ENCODE results near the gene FLYWCH2.
A peak's percentile ranks its signal among the peaks of the same experiment; 100 is the strongest.

FLYWCH2 gene, protein sequence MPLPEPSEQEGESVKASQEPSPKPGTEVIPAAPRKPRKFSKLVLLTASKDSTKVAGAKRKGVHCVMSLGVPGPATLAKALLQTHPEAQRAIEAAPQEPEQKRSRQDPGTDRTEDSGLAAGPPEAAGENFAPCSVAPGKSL

DNA sequence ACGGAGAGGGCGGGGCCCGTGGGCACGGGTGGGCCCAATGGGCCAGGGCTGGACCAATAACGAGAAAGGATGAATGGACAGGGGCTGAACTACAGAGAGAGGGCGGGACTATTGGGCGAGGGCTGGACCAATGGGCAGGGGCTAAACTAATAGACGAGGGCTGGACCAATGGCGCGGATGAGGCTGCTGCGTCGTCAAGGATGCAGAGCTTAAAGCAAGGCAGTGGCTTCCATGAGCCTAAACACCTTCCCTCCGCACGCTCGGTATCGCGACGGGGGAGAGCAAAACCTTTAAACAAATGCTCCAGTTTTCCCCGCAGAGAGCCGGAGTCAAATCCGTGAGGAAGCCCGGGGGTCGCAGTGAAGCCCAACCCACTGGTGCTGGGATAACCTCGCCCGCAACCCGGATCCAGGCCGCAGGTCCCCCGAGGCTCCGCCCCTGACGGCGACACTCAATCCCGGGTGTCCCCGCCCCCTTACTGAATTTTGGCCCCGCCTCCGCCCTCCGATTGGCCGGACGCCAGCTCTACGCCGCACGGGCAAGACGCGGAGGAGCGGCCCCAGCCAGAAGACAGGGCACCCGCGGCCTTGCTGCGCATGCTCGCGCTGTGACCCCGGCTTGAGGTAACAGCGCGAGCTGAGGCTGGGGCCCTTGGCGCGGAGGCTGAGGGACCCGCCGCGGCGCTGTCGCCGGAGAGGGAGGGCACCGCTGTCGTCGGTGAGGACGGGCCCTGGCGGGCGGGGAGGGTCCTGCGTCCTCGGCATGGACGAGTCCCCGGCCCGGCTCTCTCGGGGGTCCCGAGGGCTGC is at the start of gene FLYWCH2:
Gene FLYWCH2, plus strand, starts transcription at position 566 of the 808 bp plus-strand sequence. CDS start 13,235 bp downstream, outside the sequence.
- peak; percentile 98 for DNase-seq (ENCODE audit: low read depth, low spot score)

DNA sequence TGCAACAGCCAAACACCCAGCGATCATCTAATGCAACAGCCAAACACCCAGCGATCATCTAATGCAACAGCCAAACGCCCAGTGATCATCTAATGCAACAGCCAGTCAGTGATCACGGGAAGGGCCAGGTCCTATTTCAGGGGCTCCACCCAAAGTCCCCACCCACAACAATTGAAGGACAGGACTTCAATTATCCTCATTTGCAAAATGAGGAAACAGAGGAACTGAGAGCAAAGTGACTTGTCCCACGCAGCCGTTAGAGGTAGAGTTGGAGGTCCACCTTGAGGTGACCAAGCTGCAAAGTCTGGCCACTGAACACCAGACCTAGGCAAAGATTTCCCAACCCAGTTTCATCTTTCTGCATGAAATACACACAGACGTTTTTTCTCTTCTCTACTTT is 49.2 kb upstream of the FLYWCH2 start:
- DNase-seq (ENCODE audit: low read depth, low spot score) = no peak

GRCh38 chr16:2834968-2835367 is 48.0 kb upstream of the FLYWCH2 start:
- DNase-seq (ENCODE audit: low read depth, low spot score) = no peak

- DNase-seq (ENCODE audit: low read depth, low spot score) = no peak
Observed at GRCh38 chr16:2835638-2836493, 47.1 kb upstream of the FLYWCH2 start.

GRCh38 chr16:2836646-2837508 is 46.1 kb upstream of the FLYWCH2 start:
- DNase-seq (ENCODE audit: low read depth, low spot score) = no peak

DNA sequence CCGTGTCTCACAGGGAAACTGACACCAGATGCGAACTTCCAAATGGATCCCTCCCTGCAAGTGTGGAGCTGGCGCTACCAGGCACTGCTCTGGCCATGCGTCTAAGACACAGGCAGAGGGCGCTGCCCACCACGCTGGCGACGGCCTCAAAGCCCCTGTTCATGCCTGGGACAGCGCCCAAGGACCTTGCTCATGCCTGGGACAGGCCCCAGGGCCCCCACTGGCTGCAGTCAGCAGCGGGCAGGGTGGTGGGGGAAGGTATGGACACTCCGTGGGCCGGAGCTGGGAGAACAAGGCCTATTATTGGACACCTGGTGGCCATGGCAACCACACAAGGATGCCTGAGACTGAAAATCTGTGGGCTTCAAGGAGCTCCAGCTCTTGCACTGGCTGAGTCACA is 44.1 kb upstream of the FLYWCH2 start:
- no peak for DNase-seq (ENCODE audit: low read depth, low spot score)

DNA sequence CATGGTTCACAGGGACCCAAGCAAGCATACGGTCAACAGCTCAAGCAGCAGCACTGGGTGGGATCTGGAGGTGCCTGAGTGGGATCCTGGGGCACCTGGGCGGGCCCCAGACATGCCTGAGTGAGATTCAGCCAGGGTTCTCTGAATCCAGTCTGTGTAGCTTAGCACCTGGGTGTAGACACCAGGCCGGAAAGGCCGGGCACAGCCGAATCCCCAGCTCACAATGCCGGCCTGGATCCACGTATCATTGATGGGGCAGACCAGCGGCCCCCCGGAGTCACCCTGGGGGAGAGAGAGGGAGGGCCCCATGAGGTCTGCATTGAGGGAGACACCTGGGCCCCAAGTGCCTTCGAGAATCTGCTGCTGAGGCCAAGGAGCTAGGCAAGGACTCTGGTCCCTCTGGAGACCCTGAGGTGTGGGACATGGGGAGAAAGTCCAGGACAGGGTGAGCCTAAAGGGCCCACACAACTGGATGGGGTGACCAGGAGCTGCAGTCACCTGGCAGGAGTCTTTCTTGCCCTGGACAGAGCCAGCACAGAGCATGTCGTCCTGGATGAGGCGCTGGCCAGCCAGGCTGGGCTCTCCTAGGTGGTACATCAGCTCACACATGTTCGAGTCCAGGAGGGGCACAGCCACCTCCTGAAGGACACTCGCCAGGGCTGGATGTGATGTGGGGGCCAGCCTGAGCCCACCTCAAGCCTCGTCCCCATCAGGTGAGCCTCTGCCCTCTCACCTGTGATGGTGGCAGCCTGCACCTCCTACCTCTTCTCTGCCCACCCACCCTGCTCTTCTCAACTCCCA is 43.2 kb upstream of the FLYWCH2 start:
- no peak for DNase-seq (ENCODE audit: low read depth, low spot score)

GRCh38 chr16:2840914-2841313 is 42.1 kb upstream of the FLYWCH2 start:
- no peak for DNase-seq (ENCODE audit: low read depth, low spot score)

DNA sequence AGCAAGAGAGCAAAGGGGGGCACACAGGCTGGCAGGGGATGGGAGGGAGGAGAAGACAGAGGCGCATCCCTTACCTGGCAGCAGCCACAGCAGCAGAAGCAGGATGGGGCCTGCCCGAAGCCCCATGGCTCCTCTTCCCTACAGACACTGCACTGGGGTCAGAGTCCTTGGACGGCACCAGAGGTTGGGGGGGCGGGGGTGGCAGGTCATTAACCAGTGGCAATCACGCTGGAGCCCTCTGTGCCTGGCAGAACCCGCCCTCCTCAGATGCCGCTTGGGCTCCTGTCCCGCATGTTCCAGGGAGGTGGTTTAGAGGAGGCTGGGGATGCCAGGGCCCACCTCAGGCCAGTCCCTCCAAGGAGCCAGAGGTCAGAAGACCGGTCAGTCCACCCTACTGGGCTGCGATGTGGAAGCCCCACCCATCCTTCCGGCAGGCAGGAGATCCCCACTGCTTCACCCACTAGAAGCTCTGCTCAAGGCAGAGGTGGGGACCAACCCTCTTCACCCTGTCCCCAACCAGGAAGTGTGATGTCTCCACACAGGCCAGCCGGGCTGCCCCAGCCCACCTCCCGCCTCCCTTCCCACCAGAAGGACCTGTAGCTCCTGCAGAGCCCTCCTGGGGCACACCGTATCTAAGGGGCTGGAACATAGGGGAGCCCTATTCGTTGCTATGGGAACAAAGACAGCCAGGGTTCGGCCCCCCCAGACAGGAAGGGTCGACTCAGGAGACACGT is 41.2 kb upstream of the FLYWCH2 start:
- no peak for DNase-seq (ENCODE audit: low read depth, low spot score)

GRCh38 chr16:2842340-2843000 is 40.5 kb upstream of the FLYWCH2 start:
- DNase-seq (ENCODE audit: low read depth, low spot score) = peak; percentile 62

GRCh38 chr16:2843526-2843925 is 39.5 kb upstream of the FLYWCH2 start:
- DNase-seq (ENCODE audit: low read depth, low spot score) = no peak

DNA sequence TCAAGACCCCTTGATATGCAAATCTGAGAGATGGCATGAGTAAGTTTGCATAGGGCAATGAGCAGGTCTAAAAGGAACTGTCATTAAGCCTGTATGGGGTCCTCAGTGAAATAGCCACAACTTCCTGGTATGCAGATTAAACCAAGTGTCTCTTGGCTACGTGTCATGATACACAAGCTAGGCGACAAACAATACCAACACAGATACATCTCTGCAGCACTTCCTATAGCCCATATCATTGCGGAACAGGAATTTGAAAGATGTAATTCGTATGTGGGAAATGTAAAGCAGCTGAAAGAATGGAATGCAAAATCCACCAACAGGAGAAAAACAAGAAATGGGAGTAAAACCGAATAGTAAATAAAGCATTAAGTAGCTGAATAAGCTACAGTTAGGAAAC is 37.9 kb upstream of the FLYWCH2 start:
- DNase-seq (ENCODE audit: low read depth, low spot score) = no peak

- DNase-seq (ENCODE audit: low read depth, low spot score) = no peak
Observed at GRCh38 chr16:2846511-2847310, 36.3 kb upstream of the FLYWCH2 start.

DNA sequence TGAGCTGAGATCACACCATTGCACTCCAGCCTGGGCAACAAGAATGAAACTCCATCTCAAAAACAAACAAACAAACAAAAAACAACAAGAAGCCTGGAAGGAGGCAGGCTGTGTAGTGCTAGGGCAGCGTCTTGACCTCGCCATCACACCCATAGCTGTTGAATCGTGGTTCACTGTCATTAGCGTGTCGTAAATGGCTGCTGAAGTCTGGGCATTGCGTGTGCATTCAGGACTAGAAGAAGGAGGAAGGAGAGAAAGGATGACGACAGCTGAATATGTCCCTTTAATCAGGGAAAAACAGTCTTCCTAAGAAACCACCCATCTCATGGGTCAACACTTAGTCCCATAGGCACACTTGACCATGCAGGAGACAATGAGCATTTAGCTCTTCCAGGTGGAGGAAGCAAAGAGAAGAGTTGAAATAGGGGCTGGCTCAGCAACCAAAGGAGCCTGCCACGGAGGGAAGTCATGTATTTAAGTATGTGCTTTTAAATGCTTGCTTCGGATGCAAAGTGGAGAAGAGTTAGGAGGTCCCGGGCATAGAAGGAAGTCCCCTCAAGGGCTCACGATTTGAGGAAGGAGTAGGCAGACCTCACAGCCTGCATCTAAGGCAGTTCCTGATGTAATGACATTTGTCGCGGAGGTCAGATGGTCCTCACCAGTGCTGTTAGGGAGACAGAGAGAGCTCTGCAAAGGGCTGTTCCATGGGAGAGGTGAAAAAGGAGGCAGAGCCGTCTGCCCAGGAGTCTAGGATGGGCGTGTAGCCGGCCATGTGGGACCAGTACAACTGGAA is 33.9 kb upstream of the FLYWCH2 start:
- DNase-seq (ENCODE audit: low read depth, low spot score) = no peak

GRCh38 chr16:2852003-2852730 is 30.8 kb upstream of the FLYWCH2 start:
- DNase-seq (ENCODE audit: low read depth, low spot score) = no peak

DNA sequence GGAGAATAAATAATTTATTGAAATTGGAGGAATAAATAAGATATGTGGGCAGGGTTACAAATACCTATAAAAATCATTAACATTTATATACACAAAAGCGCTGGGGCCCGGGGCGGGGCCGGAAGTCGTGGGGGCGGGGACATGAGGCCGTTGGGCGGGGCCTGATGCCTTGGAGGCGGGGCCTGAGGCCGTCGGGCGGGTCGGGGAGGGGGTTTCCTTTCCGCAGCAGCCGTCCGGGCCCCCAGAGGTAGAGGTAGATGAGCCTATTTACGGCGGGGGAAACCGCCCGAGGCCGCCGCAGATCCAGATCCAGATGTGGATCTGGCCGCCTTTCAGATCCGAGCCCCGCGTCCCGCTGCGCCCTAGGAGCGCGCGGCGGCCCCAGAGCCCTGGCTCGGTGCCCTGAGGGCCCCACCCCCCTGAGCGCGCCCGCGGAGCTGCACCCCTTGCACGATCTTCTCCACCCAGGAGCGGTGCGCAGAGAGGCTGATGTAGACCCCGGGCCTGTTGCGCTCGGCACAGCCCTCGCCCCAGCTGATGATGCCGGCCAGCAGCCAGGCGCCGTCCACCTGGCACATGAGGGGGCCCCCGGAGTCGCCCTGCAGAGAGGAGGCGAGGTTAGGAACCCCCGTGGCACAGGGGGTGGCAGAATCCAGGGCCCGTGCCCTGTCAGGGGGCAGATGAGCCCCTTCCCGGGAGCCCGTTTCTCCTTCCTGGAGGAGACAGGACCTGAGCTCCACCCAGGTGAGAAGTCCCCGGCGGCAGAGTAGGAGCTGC is 30.1 kb upstream of the FLYWCH2 start:
- DNase-seq (ENCODE audit: low read depth, low spot score) = no peak
